GM23248 (cell line): Measurements from ENCODE around the gene OR51B2. TPM values are rescaled to one million over a fixed set of nuclear protein-coding genes. Genes with fewer than 3 reads are reported as not detected.
"Not testable (repeated sequence)": the region's sequence is repeated elsewhere in the genome, so short reads cannot be mapped to it uniquely, and the experiment has no call there.

Experiments
- DNase-seq: peaks from one replicate; pipeline ENCODE4 v3.0.0-alpha.2; 2015
- H2AFZ ChIP-seq: fragments of 200-600 bp; sonication (generic); 2 replicates; pipeline ENCODE4 v1.6.1; 2016; ENCODE audit warnings: antibody characterized with exemption
- H3F3A ChIP-seq: fragments of 200-600 bp; sonication (generic); 2 replicates; pipeline ENCODE4 v1.6.1; 2016; ENCODE audit warnings: mild to moderate bottlenecking, antibody characterized with exemption, mixed run types; ENCODE audit not compliant: insufficient read depth
- H3K27ac ChIP-seq: fragments of 200-600 bp; sonication (generic); 2 replicates; pipeline ENCODE4 v1.5.1; 2016; ENCODE audit warnings: mild to moderate bottlenecking
- H3K27me3 ChIP-seq: fragments of 200-600 bp; sonication (generic); replicated peaks from 2 replicates; pipeline ENCODE4 v1.6.1; 2016; ENCODE audit warnings: mild to moderate bottlenecking; ENCODE audit not compliant: insufficient read depth
- H3K36me3 ChIP-seq: fragments of 200-600 bp; sonication (generic); 2 replicates; pipeline ENCODE4 v1.6.1; 2016; ENCODE audit warnings: low read depth, mild to moderate bottlenecking
- H3K4me1 ChIP-seq: fragments of 200-600 bp; sonication (generic); 2 replicates; pipeline ENCODE4 v1.6.1; 2016; ENCODE audit warnings: mild to moderate bottlenecking; ENCODE audit not compliant: insufficient read depth
- H3K4me2 ChIP-seq: fragments of 200-600 bp; sonication (generic); one replicate; pipeline ENCODE4 v1.6.1; 2016; ENCODE audit warnings: mild to moderate bottlenecking; ENCODE audit not compliant: unreplicated experiment
- H3K4me3 ChIP-seq: fragments of 200-600 bp; sonication (generic); 2 replicates; pipeline ENCODE4 v1.5.1; 2016; ENCODE audit warnings: mild to moderate bottlenecking
- H3K79me2 ChIP-seq: fragments of 200-600 bp; sonication (generic); 2 replicates; pipeline ENCODE4 v1.6.1; 2016; ENCODE audit warnings: mild to moderate bottlenecking; ENCODE audit not compliant: insufficient read depth
- H3K9ac ChIP-seq: fragments of 200-600 bp; sonication (generic); 2 replicates; pipeline ENCODE4 v1.6.1; 2016; ENCODE audit warnings: mild to moderate bottlenecking
- H3K9me2 ChIP-seq: fragments of 200-600 bp; sonication (generic); 2 replicates; pipeline ENCODE4 v1.6.1; 2016; ENCODE audit warnings: mixed run types, mild to moderate bottlenecking, moderate library complexity; ENCODE audit not compliant: insufficient read depth
- H3K9me3 ChIP-seq: fragments of 200-600 bp; sonication (generic); one replicate; pipeline ENCODE4 v1.6.1; 2017; ENCODE audit warnings: low read depth
- H4K20me1 ChIP-seq: fragments of 200-600 bp; sonication (generic); 2 replicates; pipeline ENCODE4 v1.6.0; 2016; ENCODE audit not compliant: insufficient read depth
- EZH2 ChIP-seq: fragments of 200-600 bp; sonication (generic); IDR thresholded peaks from 2 replicates; pipeline ENCODE4 v1.6.1; 2018; ENCODE audit warnings: antibody characterized with exemption, mild to moderate bottlenecking; ENCODE audit not compliant: insufficient read depth, poor library complexity, severe bottlenecking
- EZH2phosphoT487 ChIP-seq: fragments of 200-600 bp; sonication (generic); IDR thresholded peaks from 2 replicates; pipeline ENCODE4 v1.6.1; 2018; ENCODE audit warnings: antibody characterized with exemption, moderate library complexity, mild to moderate bottlenecking, low read depth; ENCODE audit not compliant: insufficient read depth
- WGBS, 2 experiments: methylation state at CpG; one replicate each; pipeline ENCODE4 v1.1.6; 2015 to 2017; ENCODE audit warnings: low lambda C conversion rate in 2 of 2, low coverage in 1 of 2; ENCODE audit errors: missing lambda C conversion rate in 2 of 2; 5-methylcytosine and 5-hydroxymethylcytosine counted together
- in situ Hi-C: fragments of 300-500 bp; cut with MboI; formaldehyde crosslinking; loops from 2 replicates; pipeline ENCODE4 v1.15.0; 2020
- polyA plus RNA-seq: library from polyadenylated mRNA; unstranded; fragments of >200 nt; fragmentation: Nextera tagmentation; extraction: Ambion mirVana; gene quantifications from 2 replicates; pipeline ENCODE4 v1.2.1, GENCODE V29; 2016
- total RNA-seq: library from RNA; depleted of rRNA; stranded (reverse); fragments of >200 nt; shearing (Covaris generic); gene quantifications from 2 replicates; pipeline ENCODE4 v1.2.3, GENCODE V29; 2014

Gene OR51B2
- total and polyA plus RNA-seq, 2 experiments from 2014 or later, result not detected

DNA sequence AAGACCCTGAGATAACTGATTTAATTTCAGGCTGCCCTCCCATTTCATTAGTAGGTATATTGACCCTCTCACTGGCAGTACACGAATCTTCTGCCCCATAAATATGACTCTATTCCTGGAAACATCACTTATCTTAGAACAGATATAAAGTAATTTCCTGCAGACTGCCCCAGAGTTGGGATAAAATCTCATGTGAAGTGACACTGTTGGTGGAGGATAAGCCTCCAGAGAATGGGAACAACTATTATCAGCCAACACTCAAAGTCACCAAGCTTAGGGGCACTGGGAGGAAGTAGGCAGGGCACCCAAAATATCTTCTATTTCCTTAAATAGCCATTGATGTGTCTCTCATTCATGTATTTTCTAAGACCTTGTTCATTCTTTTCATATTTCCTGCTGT, 11.1 kb upstream of the OR51B2 start:
- H3K27ac ChIP-seq, result no peak overlapping the region
- no peaks in the 10 kb centered on the region for H3F3A ChIP-seq
- DNase-seq, result no peak
- no peaks in the 10 kb centered on the region for H3K9me3 ChIP-seq
- in situ Hi-C loops, result no loop called here
- no peak overlapping the region for H3K9ac ChIP-seq
- H2AFZ ChIP-seq, result peak overlapping the region; percentile 53
- peaks cover 15% of the 10 kb centered on the region for H3K4me1 ChIP-seq
- no peaks in the 10 kb centered on the region for H4K20me1 ChIP-seq
- no peaks in the 10 kb centered on the region for H3K9me2 ChIP-seq
- 46 to 59% methylated on average over 1 of the region's 1 CpG for WGBS, 2 experiments
- no peaks in the 10 kb centered on the region for H3K36me3 ChIP-seq
- no peak overlapping the region for H3K4me3 ChIP-seq
- no peak overlapping the region for H3K4me2 ChIP-seq
- no peaks in the 10 kb centered on the region for H3K27me3 ChIP-seq
- TF ChIP-seq EZH2, result no peak
- TF ChIP-seq EZH2phosphoT487, result no peak
- no peaks in the 10 kb centered on the region for H3K79me2 ChIP-seq

DNA sequence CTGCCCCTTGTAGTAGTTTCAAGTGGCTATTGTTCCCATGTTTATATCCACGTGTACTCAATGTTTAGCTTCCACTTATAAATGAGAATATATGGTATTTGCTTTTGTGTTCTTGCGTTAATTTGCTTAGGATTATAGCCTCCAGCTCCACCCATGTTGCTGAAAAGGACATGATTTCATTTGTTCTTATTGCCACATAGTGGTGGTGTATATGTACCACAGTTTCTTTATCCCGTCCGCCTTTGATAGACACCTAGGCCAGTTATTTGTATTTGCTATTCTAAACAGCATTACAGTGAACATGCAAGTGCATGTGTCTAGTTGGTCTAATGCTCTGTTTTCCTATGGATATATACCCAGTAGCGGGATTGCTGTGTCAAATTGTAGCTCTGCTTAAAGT, 6.8 kb downstream of the OR51B2 start:
- Histone ChIP-seq H3K9ac (no peak overlapping the region), H3K9me3 (no peaks in the 10 kb centered on the region), H3K4me3 (no peak overlapping the region), H3F3A (no peaks in the 10 kb centered on the region), H3K27me3 (no peaks in the 10 kb centered on the region), H3K9me2 (peaks cover 6% of the 10 kb centered on the region; the same call in 1 of the 2 replicates), H4K20me1 (no peaks in the 10 kb centered on the region), H3K79me2 (no peaks in the 10 kb centered on the region), H3K4me1 (no peaks in the 10 kb centered on the region), H3K36me3 (no peaks in the 10 kb centered on the region), H2AFZ (no peak overlapping the region), H3K27ac (no peak overlapping the region), H3K4me2 (no peak overlapping the region)
- WGBS, 2 experiments, result 62 to 64% methylated on average over 5 of the region's 5 CpGs
- DNase-seq, result peak; percentile 10
- TF ChIP-seq EZH2 (no peak), EZH2phosphoT487 (no peak)
- in situ Hi-C loops, result no loop called here

DNA sequence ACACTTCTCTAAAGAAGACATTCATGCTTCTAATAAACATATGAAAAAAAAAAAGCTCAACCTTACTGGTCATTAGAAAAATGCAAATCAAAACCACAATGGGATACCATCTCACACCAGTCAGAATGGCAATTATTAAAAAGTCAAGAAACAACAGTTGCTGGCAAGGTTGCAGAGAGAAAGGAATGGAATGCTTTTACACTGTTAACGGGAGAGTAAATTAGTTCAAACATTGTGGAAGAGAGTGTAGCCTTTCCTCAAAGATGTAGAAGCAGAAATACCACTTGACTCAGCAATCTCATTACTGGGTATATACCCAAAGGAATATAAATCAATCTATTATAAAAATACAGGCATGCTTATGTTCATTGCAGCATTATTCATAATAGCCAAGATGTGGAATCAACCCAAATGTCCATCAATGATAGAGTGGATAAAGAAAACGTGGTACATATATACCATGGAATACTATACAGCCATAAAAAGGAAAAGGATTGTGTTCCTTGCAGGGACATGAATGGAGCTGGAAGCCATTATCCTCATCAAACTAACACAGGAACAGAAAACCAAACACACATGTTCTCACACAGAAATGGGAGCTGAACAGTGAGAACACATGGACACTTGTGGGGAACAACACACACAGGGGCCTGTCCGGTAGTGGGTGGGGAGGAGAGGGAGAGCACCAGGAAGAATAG, 10.6 kb downstream of the OR51B2 start:
- DNase-seq, H4K20me1 ChIP-seq, H3K4me2 ChIP-seq, H3K4me3 ChIP-seq, H3K9ac ChIP-seq, H3K79me2 ChIP-seq, in situ Hi-C loops, H3K9me2 ChIP-seq, H3K27ac ChIP-seq, H2AFZ ChIP-seq, H3K27me3 ChIP-seq, H3K4me1 ChIP-seq, H3F3A ChIP-seq, H3K9me3 ChIP-seq, H3K36me3 ChIP-seq: not testable (repeated sequence)
- 46 to 53% methylated on average over 3 of the region's 3 CpGs for WGBS, 2 experiments

DNA sequence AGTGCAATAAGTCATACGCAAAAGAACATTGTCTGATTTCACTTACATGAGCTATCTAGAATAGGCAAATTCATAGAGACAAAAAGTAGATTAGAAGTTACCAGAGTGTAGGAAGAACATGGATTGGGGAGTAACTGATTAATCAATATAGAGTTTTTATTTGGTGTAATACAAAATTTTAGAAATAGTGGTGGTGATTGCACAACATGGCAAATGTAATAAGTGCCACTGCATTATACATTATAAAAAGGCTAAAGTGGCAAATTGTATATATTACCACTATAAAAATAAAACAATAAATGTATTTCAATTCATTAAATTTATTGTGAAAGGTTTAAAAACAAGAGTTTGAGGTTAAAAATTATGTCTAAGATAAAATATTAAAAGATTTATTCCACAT, 13.7 kb downstream of the OR51B2 start:
- Histone ChIP-seq H3K27ac (no peak overlapping the region), H3K27me3 (no peaks in the 10 kb centered on the region), H3K36me3 (no peaks in the 10 kb centered on the region), H3K9ac (no peak overlapping the region), H3K79me2 (no peaks in the 10 kb centered on the region), H3K4me2 (no peak overlapping the region), H3K9me2 (0 out of 2 replicates have a peak, but pooled peaks cover 4% of the 10 kb centered on the region), H3K4me1 (no peaks in the 10 kb centered on the region), H3F3A (no peaks in the 10 kb centered on the region), H3K9me3 (no peaks in the 10 kb centered on the region), H3K4me3 (no peak overlapping the region), H2AFZ (no peak overlapping the region), H4K20me1 (no peaks in the 10 kb centered on the region)
- TF ChIP-seq EZH2phosphoT487, result no peak
- WGBS, 2 experiments, result 87 to 96% methylated on average over 1 of the region's 1 CpG
- in situ Hi-C loops, result no loop called here
- no peak for DNase-seq
